HFF-Myc (cell line): ENCODE results near the gene THSD7B.

Experiments used
- DNase-seq: peaks from one replicate; pipeline ENCODE4 v3.0.0-alpha.2; 2011; ENCODE audit warnings: low read depth; ENCODE audit errors: extremely low read depth
- H3K4me3 ChIP-seq: replicated peaks from 2 replicates; pipeline ENCODE4 v1.5.1; 2011; ENCODE audit warnings: low read depth, mild to moderate bottlenecking, control low read depth, low read length
- TF ChIP-seq, protein P1 (sequence below): IDR thresholded peaks from 2 replicates; pipeline ENCODE4 v1.5.1; 2012; ENCODE audit warnings: mild to moderate bottlenecking, low read depth, low read length, control low read depth; ENCODE audit errors: missing control alignments

THSD7B gene

DNA sequence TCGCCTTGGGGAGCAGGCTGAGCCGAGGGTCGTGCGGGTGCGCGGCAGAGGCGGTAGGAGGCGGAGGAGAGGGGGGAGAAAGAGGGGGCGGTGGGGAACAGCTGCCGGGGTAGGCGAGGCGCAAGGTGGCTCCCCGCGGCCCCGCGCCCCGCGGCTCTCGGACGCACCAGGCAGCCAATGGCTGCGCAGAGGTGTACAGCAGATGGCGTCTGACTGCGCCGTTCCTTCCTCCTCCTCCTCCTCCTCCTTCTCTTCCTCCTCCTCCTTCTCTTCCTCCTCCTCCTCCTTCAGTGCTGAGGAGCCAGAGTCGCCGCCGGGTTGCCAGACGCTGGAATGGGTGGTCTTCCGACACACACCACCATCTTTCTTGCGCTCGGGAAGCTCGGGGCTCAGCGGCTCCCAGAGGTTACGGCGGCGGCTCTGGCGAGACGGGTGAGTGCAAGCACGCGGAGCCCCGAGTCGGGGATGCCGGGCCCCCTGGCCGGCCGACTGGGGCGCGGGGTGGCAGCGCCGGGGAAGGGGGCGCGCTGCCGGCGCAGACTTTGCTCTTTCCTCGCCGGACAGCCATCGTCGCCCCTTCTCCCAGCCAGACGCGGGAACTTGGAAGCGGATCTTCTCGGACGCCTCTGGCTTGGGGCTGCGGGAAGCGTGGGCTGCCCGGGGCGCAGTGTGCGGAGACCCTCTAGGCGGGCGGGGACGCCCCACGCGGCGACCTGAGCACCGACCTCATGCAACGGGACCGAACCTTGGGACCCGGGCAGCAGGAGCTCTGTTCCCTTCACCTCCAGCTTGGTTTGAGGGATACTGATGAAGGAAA lies at the start of gene THSD7B:
Gene THSD7B, plus strand, starts transcription at position 290 of the 817 bp plus-strand sequence. CDS start 116,634 bp downstream, outside the sequence.
- no peak for DNase-seq
- no peak within 1 kb of the TSS for H3K4me3 ChIP-seq
- TF ChIP-seq, protein P1, sequence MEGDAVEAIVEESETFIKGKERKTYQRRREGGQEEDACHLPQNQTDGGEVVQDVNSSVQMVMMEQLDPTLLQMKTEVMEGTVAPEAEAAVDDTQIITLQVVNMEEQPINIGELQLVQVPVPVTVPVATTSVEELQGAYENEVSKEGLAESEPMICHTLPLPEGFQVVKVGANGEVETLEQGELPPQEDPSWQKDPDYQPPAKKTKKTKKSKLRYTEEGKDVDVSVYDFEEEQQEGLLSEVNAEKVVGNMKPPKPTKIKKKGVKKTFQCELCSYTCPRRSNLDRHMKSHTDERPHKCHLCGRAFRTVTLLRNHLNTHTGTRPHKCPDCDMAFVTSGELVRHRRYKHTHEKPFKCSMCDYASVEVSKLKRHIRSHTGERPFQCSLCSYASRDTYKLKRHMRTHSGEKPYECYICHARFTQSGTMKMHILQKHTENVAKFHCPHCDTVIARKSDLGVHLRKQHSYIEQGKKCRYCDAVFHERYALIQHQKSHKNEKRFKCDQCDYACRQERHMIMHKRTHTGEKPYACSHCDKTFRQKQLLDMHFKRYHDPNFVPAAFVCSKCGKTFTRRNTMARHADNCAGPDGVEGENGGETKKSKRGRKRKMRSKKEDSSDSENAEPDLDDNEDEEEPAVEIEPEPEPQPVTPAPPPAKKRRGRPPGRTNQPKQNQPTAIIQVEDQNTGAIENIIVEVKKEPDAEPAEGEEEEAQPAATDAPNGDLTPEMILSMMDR, result no peak

DNA sequence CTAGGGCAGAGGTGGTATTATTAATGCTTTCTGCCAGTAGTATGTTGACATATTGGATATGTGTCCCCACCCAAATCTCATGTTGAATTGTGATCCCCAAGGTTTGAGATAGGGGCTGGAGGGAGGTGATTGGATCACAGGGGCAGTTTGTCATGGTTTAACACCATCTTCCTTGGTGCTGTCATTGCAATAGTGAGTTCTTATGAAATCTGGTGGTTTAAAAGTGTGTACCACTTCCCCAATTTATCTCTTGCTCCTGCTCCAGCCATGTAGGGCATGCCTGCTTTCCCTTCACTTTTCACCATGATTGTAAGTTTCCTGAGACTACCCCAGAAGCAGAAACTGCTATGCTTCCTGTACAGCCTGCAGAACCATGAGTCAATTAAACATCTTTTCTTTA lies 47.1 kb upstream of the THSD7B start:
- no peak overlapping the region for H3K4me3 ChIP-seq
- TF ChIP-seq, protein P1, result no peak
- DNase-seq, result no peak

DNA sequence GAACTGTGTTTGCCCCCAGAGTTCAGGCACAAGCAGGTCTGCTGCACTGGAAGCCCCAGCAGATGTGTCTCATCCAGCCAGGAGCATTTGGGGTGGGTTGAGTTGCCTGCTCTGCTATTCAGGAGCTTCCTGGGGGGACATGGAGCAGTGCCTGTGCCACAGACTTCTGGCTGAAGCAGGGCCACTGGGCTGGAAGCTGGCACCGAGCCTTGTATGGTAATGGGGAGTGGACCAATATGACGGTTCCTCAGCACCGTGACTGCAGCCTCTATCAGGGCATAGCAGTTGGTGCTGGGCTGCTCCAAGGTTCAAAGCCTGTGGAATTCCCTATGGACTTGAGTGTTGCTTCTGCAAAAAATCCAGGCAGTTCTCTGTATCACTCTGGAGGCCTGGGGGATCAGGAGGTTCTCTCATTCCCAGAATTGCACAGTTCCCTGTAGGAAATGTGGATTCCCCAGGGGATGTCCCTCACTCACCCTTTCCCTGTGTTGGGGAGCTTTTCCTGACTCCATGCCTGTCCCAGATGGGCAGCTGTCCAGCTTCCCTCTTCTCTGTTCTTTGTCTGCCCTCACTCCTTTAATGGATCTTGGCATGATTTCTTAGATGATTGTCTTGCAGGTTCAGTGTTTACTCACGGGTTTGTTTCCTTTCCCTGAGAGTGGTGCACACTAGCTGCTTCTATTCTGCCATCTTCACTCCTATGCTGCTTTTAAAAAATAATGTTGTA lies 37.2 kb upstream of the THSD7B start:
- TF ChIP-seq, protein P1, result no peak
- no peak overlapping the region for H3K4me3 ChIP-seq
- no peak for DNase-seq

DNA sequence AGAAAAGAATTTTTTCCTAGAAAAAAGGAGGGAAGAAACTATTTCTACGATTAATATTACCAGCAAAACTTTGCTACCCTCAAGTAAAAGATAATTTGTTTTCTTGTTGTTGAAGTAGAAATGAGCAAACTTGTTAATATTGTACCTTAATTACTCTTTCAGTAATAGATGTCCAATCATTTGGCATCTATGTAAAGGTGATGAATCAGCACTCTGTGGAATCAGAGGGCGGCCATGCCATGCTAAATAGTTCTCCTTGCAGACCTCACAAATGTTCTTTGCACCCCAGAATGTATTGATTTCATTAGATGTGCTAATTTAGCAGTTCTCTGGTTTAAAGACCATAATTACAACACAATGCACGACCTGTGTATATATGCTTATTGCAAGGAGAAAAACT lies 29.1 kb upstream of the THSD7B start:
- TF ChIP-seq, protein P1, result no peak
- H3K4me3 ChIP-seq, result no peak overlapping the region
- no peak for DNase-seq

DNA sequence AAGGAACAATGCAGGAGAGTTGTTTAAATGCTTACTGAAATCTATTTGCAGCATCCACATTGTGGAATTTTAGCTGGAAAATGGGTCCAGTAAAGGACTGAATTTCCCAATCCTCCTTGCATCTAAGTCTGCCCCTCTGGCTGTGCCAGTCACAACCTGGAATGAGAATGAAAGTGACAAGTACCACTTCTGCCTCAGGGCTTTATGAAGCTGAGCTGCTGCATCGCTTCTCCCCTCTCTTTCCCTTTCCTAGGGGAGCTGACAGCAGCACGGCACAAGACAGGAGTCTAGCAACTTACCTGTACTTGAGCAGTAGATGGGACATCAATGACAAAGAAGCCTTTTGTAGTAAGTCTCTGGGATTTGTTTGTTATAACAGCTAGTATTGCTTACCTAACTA lies 27.3 kb upstream of the THSD7B start:
- no peak overlapping the region for H3K4me3 ChIP-seq
- no peak for DNase-seq
- TF ChIP-seq, protein P1, result no peak

- no peak for DNase-seq
- TF ChIP-seq, protein P1, result no peak
- H3K4me3 ChIP-seq, result no peak overlapping the region
Measured at GRCh38 chr2:136741471-136741870, 23.9 kb upstream of the THSD7B start.
